GM19455 (cell line): ENCODE measurements around the gene UBQLNL.

ENCODE experiments used
- ATAC-seq: cut with Tn5 transposase; IDR thresholded peaks from one replicate; pipeline ENCODE4 v1.9.1; 2021; ENCODE audit not compliant: unreplicated experiment

Gene UBQLNL

DNA sequence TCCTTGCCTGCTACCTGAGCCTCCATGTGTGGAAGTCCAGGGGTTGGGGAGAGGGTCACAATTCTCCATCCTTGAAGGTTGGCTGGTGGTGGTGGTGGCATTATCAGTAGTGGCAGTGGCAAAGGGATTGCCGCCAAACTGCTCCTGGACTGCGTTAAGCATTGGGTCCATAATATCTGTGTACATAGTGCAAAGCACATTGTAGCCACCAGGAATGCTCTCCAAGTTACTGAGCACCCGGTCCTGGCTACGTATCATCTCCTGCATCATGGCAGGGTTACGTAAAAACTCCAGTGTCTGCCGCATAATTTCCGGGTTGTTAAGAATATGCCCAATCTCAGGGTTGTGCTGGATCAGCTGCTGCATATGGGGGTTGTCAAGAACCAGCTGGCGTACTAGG is 7.9 kb downstream of the UBQLNL start:
- no peak for ATAC-seq

DNA sequence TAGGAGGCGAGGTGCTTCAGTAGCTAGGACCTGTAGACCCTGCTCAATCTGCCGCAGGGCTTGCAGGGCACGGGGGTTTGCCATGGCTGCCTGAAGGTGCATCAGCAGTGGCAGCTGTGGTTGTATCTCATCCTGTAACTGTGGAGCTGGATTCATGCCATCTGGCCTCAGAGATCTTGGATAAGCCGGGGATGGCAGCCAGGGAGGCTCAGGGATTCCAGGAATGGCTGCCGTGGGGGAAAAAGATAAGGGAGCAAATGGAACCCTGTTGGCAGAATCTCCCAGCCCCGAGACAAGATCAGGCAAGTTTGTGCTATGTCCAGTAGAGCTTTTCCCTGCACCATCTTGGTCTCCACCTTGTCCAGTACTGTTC is 8.6 kb downstream of the UBQLNL start:
- ATAC-seq = no peak

DNA sequence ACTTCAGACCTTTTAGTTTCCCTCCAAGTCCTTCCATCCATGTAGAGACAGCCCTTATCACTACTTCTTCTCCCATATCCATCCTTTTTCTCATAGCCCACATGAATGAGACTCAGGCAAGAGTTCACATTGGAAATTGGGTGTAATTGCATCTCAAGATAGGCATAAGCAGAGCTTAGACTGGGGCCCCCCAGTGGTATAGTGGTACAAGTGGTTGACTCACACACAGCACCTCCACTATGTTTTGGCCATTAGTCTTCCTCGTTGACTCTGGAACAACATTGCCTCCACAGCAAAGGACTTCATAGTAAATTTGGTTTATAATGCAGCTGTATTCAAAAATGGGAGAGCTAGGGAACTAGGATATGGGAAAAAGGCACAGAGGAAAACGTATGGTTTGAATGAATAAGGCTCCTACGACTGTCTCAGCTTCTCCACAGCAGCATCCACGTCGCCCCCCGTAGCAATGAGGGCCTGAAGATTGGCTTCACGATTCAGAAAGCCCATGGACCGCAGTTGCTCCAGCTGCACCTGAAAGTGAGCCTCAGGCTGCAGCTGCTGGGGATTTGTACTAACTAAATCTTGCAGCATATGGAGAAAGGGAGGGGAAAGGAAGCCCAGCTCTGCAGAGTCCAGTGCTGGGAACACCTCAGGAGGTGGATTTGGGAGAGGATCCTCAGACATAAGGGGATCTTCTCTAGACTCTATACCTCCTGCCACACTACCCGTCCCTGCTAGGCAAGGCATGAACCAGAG is 9.1 kb downstream of the UBQLNL start:
- ATAC-seq = no peak

DNA sequence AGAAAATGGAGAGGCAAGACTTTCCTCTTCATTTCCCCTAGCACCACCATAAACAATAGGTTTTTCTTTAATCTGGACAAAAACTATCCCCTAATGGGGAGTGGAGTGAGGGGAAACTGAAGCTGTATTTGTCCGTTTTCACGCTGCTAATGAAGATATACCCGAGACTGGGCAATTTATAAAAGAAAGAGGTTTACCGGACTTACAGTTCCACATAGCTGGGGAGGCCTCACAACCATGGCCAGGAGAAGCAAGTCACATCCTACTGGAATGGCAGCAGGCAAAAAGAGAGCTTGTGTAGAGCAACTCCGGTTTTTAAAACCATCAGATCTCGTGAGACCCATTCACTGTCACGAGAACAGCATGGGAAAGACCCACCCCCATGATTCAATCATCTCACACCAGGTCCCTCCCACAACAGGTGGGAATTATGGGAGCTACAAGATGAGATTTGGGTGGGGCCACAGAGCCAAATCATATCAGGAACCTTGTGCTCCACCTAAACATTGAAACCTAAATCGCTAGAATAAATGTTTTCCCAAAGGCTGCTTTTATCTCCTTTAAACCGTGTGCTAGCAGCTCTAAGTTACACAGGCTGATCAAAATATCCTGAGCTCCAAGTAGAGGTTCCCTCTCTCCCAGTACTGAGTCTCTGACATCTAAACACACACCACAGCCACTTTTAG is 11.0 kb downstream of the UBQLNL start:
- no peak for ATAC-seq

DNA sequence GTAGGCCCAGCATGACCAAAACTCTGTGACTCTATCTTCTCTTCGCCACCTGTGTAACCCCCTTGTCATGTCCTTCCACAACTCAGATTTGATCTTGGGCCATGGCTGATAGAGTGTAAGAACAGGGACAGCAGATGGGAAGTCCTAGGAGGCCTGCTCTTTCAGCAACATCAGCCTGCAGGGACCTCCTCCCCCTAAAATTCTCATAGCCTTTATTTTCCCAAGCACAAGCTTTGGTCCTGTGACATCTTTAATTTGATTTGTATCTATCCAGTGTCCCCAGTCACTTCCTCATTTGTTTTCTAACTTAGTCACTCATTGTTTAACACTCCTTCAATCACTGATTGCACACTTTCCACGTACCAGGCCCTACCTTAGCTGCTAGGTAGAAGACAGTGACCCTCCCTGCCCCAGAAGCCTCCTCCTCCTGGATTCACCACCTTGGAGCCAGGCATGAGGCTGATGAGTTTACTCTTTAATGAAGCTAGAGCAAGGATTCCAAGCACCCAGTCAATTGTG is 12.0 kb downstream of the UBQLNL start:
- no peak for ATAC-seq

DNA sequence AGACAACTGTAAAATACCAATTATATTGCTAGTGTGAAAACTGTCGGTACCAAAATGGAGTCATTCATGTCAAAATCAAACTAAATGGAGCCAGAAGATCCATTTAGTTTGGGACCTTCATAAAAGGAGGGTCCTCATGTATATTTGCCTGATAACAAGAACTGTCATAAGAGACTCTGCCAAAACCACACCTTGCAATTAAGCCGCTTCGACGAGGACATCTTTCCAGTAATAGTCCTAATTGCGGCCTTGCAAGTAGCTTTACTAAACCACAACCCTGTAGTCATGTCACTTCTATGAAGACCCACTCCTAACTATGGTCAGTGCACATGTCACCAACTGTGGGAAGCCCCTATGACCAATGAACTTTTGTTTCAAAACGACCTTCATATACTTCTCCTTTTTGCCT is 16.1 kb downstream of the UBQLNL start:
- no peak for ATAC-seq

DNA sequence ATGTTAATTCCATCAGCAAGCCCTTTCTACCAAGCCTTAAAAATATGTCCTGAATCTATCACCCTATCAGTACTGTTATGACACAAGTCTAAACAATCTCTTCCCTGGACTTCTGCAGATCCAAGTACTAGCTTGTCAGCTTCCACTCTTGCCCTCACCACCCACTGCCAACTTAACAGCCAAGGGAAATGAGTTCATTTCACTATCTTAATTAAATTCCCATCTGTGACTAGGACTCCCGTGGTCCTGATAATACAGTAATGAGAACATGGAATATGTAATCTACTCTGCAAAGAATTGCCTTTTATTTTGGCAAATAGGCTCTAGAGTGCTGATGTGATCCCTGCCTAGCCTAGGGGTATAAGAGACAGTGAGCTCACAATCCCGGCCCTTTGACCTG is 16.8 kb downstream of the UBQLNL start:
- no peak for ATAC-seq

DNA sequence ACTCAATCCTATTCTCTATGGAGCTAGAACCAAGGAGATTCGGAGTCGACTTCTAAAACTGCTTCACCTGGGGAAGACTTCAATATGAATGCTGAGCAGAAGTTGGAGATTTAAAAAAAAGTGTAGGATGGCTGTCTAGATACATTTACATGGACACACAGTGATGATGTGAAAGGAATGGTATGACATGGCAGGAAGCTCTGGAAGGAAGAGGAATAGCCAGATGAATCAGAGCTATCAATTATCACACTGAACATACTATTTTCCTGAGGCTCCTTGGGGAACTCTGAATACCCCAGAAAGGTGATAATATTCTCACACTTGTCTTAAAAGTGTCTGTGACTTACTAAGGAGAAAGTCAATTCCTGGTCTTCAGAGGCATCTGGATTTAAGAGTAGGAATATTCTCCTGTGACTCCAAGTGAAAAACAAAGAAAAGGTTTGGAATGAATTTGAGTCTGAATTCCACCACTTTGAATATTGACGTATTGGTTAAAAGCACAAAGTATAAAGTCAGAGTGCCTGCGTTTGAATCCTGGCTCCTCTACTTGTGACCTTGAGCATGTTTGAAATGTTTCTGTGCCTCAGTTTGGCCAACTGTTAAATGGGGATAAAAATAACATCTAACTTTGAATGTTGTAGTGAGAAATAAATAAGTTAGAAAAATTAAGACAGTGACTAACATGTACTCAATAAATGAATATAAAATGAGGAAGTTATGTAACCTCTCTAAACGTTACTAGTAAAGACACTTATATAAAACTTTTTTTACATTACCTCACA is 26.7 kb downstream of the UBQLNL start:
- no peak for ATAC-seq

DNA sequence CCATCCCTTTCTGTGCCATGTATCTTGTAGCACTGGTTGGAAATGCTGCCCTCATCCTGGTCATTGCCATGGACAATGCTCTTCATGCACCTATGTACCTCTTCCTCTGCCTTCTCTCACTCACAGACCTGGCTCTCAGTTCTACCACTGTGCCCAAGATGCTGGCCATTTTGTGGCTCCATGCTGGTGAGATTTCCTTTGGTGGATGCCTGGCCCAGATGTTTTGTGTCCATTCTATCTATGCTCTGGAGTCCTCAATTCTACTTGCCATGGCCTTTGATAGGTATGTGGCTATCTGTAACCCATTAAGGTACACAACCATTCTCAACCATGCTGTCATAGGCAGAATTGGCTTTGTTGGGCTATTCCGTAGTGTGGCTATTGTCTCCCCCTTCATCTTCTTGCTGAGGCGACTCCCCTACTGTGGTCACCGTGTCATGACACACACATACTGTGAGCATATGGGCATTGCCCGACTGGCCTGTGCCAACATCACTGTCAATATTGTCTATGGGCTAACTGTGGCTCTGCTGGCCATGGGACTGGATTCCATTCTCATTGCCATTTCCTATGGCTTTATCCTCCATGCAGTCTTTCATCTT is 27.6 kb downstream of the UBQLNL start:
- no peak for ATAC-seq

DNA sequence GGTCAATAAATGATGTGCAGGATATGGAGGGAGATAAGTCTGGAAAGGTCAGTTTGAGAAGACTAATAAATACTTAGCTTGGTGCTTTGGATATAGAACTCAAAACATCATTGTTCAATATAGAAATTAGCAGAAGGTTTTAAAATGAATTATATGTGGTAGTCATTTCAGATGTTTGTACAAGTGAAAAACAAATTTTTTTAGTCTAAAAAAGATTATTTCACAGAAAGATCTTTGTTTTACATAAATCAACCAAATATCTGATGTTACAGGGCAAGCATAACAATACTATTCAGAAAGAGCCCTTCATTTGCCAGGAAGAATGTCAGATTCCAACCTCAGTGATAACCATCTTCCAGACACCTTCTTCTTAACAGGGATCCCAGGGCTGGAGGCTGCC is 28.1 kb downstream of the UBQLNL start, which contains the start of gene OR52D1:
Gene OR52D1 (plus strand): TSS at position 301 of the 400 bp plus-strand sequence. CDS start 22 bp downstream, at position 323.
- ATAC-seq = no peak

DNA sequence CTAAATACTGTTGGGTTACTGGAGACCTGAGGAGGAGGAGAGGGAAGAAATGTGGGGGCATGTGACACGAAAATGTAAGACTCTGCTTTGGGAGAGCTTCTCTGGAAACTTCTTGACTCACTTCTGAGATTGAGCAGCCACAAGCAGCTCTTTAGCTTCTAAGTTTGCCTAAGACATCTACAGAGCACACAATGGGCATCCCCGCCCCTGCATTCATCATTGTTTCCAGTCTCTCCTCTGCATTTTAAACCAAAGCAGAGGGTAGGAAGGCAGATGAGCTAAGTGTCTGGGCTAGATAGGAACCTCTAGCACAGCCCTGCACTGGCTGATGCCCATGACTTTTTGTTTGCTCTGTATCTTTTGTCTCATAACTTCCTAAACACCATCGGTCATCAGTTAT is 30.1 kb downstream of the UBQLNL start:
- ATAC-seq = no peak

DNA sequence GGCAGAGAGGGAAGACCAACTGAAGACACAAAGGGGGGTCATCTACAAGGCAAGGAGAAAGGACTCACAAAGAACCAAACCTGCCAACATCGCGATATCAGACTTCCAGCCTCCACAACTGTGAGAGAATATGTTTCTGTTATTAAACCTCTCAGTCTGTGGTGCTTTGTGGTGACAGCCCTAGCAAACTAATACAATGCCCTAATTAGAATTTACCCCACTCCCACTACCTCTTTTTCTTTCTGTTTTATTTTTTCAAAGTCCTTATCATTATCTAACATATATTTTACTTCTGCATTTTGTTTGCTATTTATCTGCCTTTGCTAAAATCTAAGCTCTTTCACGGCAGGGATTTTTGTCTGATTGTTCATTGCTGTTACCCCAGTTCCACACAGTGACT is 30.5 kb downstream of the UBQLNL start:
- ATAC-seq = no peak

DNA sequence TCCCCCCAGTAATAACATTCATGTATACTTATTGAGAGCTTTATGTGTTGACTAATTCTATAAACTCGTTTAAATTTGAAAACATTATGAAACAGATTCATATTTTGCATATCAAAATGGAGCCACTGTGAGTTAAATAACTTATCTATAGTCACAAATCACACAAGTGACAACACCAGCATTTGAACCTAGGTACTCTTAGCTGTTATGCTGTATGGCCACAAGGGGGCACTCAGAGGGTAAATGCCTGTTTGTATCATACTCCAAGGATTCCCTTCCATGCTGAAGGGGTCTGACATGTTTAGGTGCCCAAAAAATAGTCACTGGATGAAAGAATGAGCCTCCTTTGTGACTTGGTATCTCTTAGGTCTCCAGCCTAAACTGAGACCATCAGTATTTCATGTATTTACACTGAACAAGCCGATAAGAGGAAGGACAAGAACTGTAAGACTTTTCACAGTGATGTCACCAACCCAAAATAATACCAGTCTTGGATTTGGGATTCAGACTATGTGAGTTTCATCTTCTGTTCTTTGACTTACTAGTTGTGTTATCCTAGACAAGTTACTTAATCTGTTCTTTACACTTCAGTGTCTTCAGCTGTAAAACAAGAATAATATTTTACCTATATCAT is 40.2 kb downstream of the UBQLNL start:
- no peak for ATAC-seq

DNA sequence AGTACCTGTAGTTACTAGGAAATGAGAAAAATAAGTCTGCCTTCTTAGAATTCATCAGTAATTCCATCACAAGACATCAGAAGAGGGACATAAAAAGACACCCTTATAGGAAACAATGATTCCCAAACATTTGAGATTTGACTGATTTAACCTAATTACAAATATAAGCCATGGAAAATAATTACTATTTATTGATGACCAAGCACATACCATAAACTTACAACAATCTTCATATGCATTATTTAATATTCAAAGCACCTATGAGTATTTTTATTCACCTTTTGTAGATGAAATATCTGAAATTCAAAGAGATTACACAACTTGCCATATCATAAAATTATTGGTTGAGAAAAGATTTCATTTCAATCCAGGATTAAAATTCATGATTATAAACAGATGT is 42.6 kb downstream of the UBQLNL start:
- no peak for ATAC-seq

DNA sequence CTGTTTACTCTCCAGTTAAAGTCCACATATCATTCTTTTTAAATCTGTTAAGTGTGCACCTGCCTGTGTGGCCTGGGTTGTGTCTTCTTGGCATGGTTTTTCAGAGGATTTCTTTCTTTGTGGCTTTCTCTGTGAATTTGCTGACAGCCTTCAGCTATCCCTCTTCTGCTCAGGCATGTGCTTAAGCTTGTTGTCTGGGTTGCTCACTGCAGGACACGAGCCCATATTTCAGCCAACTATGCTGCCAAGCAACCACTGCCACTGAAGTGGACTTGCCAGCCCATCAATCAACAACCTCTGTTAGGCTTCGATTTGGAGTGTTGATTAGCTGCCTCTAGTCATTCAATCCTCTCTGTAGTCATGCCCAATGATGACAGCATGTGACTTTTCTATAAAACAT is 49.0 kb downstream of the UBQLNL start:
- no peak for ATAC-seq
